Neural progenitor cell (in vitro differentiated cells): ENCODE measurements around the gene THAP4.

Experiments
- EZH2phosphoT487 ChIP-seq: fragments of 200-600 bp; sonication (generic); IDR thresholded peaks from 2 replicates; pipeline ENCODE4 v1.6.1; 2017; ENCODE audit warnings: antibody characterized with exemption
- TF ChIP-seq, protein P1 (sequence below): fragments of 200-600 bp; sonication (generic); IDR thresholded peaks from 2 replicates; pipeline ENCODE4 v1.5.1; 2017; ENCODE audit warnings: antibody characterized with exemption, mild to moderate bottlenecking

DNA sequence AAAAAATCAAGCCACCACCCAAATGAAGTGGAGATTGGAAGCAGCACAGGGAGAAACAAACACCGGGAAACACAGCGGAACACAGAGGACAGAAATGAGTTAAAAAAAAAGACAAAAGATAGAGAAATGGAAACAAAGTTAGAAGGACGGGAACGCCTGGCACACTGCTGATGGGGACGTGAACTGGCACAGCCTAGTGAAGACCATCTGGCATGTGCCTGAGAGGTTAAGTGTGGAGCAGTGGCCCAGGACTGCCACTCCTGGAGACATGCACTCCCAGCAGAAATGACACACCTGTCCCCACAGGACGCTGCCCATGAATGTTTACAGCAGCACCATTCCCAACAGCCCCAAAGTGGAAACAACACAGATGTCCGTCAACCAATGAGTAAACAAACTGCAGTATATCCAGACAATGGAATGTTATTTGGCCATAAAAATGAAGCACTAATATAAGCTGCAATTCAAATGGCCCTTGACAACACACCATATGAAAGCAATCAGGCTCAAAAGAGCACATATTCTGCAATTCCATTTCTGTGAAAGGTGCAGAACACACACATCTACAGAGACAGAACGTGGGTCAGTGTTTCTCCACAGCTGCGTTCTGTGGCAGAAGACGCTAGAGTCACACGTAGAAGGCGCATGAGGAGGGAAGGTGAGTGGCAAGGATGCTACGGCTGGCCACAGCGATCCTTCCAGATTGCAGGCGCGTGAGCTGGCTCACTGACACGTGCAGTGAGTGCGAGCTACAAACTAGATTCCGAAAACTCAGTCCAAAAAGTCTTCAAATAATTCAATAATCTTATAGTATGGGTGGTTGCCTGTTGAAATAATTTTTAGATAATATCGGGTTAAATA lies 24.6 kb downstream of the THAP4 start:
- no peak for TF ChIP-seq EZH2phosphoT487
- TF ChIP-seq, protein P1, sequence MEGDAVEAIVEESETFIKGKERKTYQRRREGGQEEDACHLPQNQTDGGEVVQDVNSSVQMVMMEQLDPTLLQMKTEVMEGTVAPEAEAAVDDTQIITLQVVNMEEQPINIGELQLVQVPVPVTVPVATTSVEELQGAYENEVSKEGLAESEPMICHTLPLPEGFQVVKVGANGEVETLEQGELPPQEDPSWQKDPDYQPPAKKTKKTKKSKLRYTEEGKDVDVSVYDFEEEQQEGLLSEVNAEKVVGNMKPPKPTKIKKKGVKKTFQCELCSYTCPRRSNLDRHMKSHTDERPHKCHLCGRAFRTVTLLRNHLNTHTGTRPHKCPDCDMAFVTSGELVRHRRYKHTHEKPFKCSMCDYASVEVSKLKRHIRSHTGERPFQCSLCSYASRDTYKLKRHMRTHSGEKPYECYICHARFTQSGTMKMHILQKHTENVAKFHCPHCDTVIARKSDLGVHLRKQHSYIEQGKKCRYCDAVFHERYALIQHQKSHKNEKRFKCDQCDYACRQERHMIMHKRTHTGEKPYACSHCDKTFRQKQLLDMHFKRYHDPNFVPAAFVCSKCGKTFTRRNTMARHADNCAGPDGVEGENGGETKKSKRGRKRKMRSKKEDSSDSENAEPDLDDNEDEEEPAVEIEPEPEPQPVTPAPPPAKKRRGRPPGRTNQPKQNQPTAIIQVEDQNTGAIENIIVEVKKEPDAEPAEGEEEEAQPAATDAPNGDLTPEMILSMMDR: no peak
